ENCODE data around the gene TEC. TPM values are rescaled to one million over a fixed set of nuclear protein-coding genes. Genes with fewer than 3 reads are reported as not detected.
A peak's percentile ranks its signal among the peaks of the same experiment; 100 is the strongest.

TEC gene
- total RNA-seq, 1 experiment from 2014 or later, result 4.5 TPM

- no peaks in the 10 kb centered on the region for H3K4me1 ChIP-seq (ENCODE audit: control insufficient read depth in 1 of 2, insufficient read depth in 2 of 2, low read length in 2 of 2)
- no peaks in the 10 kb centered on the region for H3K36me3 ChIP-seq (ENCODE audit: control insufficient read depth in 1 of 2, insufficient read depth in 2 of 2, low read length in 2 of 2)
- ChIA-PET POLR2A (no interaction called here), RAD21 (ENCODE audit: low non-redundant PET in 1 of 2, low total read pairs in 2 of 2, uncharacterized antibody in 2 of 2, unreplicated experiment in 2 of 2) (no interaction called here), CTCF (no interaction called here)
- no TSS peak for BruUV-seq (replicated peaks)
- H3K27me3 ChIP-seq (ENCODE audit: insufficient read depth, low read length), result no peaks in the 10 kb centered on the region
- DNase-seq (ENCODE audit: low read depth, low spot score) (no peak), ATAC-seq (no peak)
- no peak overlapping the region for H3K4me3 ChIP-seq (replicated peaks in 1 of 2; ENCODE audit: low read depth in 1 of 2, low read length in 2 of 2)
- TF ChIP-seq ELF1 (IDR thresholded peaks at IDR 0.05; ENCODE audit: borderline replicate concordance, low read depth) (no peak), FOSL1 (IDR thresholded peaks at IDR 0.05; ENCODE audit: low read depth) (no peak), RAD21 (IDR thresholded peaks at IDR 0.05; ENCODE audit: low read depth) (no peak), ZFX (IDR thresholded peaks at IDR 0.05) (no peak), ZNF274 (IDR thresholded peaks at IDR 0.05; ENCODE audit: low read depth, low read length) (no peak), EGR1 (IDR thresholded peaks at IDR 0.05; ENCODE audit: low read depth) (no peak)
- no peaks in the 10 kb centered on the region for H4K20me1 ChIP-seq (ENCODE audit: insufficient read depth)
- intact Hi-C loops (cut with micrococcal nuclease), result no loop called here
- H3K27ac ChIP-seq (ENCODE audit: low read depth, low read length), result no peak overlapping the region
- no peaks in the 10 kb centered on the region for H3K9me2 ChIP-seq (ENCODE audit: insufficient read depth)
- no peaks in the 10 kb centered on the region for H3K79me2 ChIP-seq (ENCODE audit: insufficient read depth, low read length)
- H2AFZ ChIP-seq (ENCODE audit: low read depth, low read length, poor library complexity, severe bottlenecking), result no peak overlapping the region
- H3K9me3 ChIP-seq (ENCODE audit: control insufficient read depth in 1 of 2, insufficient read depth in 1 of 2, low read depth in 1 of 2, low read length in 2 of 2), result no peaks in the 10 kb centered on the region
- no peak overlapping the region for H3K4me2 ChIP-seq (ENCODE audit: low read length)
- H3K9ac ChIP-seq (ENCODE audit: low read length), result no peak overlapping the region
Measured at GRCh38 chr4:48297256-48297846, 27.7 kb upstream of the TEC start.

GRCh38 chr4:48296365-48296764 is 26.7 kb upstream of the TEC start:
- H3K27me3 ChIP-seq (ENCODE audit: insufficient read depth, low read length), result no peaks in the 10 kb centered on the region
- TF ChIP-seq MAX (IDR thresholded peaks at IDR 0.05), result no peak
- TF ChIP-seq CBX3 (IDR thresholded peaks at IDR 0.05; ENCODE audit: low read depth), result no peak
- no peak for TF ChIP-seq EGR1 (IDR thresholded peaks at IDR 0.05; ENCODE audit: low read depth)
- TF ChIP-seq ELF1 (IDR thresholded peaks at IDR 0.05; ENCODE audit: borderline replicate concordance, low read depth), result no peak
- TF ChIP-seq ZBTB33 (IDR thresholded peaks at IDR 0.05; ENCODE audit: extremely low read depth, insufficient replicate concordance, low read length), result no peak
- TF ChIP-seq SIN3A (IDR thresholded peaks at IDR 0.05; ENCODE audit: low read depth), result no peak
- TF ChIP-seq RAD21 (IDR thresholded peaks at IDR 0.05; ENCODE audit: low read depth), result no peak
- no peak for TF ChIP-seq EZH2 (IDR thresholded peaks at IDR 0.05)
- no peak for TF ChIP-seq CEBPB (IDR thresholded peaks at IDR 0.05; ENCODE audit: low read depth)
- no peak for TF ChIP-seq SRF (IDR thresholded peaks at IDR 0.05; ENCODE audit: low read depth)
- no peaks in the 10 kb centered on the region for H3K36me3 ChIP-seq (ENCODE audit: control insufficient read depth in 1 of 2, insufficient read depth in 2 of 2, low read length in 2 of 2)
- H3K79me2 ChIP-seq (ENCODE audit: insufficient read depth, low read length), result no peaks in the 10 kb centered on the region
- H3K4me2 ChIP-seq (ENCODE audit: low read length), result no peak overlapping the region
- DNase-seq (ENCODE audit: low read depth, low spot score), result no peak
- RAD21 ChIA-PET (ENCODE audit: low non-redundant PET in 1 of 2, low total read pairs in 2 of 2, uncharacterized antibody in 2 of 2, unreplicated experiment in 2 of 2), result no interaction called here
- H3K27ac ChIP-seq (ENCODE audit: low read depth, low read length), result no peak overlapping the region
- POLR2A ChIA-PET, result no interaction called here
- H3K4me3 ChIP-seq (replicated peaks in 1 of 2; ENCODE audit: low read depth in 1 of 2, low read length in 2 of 2), result no peak overlapping the region
- H3K9ac ChIP-seq (ENCODE audit: low read length), result no peak overlapping the region
- H4K20me1 ChIP-seq (ENCODE audit: insufficient read depth), result no peaks in the 10 kb centered on the region
- 0 out of 2 replicates have a peak, but pooled peaks have one; percentile 36 for ATAC-seq
- no peak overlapping the region for H2AFZ ChIP-seq (ENCODE audit: low read depth, low read length, poor library complexity, severe bottlenecking)
- H3K9me3 ChIP-seq (ENCODE audit: control insufficient read depth in 1 of 2, insufficient read depth in 1 of 2, low read depth in 1 of 2, low read length in 2 of 2), result no peaks in the 10 kb centered on the region
- intact Hi-C loops (cut with micrococcal nuclease), result no loop called here
- BruUV-seq (replicated peaks), result no TSS peak
- H3K9me2 ChIP-seq (ENCODE audit: insufficient read depth), result no peaks in the 10 kb centered on the region
- CTCF ChIA-PET, result no interaction called here
- H3K4me1 ChIP-seq (ENCODE audit: control insufficient read depth in 1 of 2, insufficient read depth in 2 of 2, low read length in 2 of 2), result no peaks in the 10 kb centered on the region
